ENCODE measurements around the gene SMPD2. TPM values are rescaled to one million over a fixed set of nuclear protein-coding genes. Genes with fewer than 3 reads are reported as not detected.

Gene SMPD2
- total RNA-seq, 1 experiment from 2014 or later, result 14.7 TPM

DNA sequence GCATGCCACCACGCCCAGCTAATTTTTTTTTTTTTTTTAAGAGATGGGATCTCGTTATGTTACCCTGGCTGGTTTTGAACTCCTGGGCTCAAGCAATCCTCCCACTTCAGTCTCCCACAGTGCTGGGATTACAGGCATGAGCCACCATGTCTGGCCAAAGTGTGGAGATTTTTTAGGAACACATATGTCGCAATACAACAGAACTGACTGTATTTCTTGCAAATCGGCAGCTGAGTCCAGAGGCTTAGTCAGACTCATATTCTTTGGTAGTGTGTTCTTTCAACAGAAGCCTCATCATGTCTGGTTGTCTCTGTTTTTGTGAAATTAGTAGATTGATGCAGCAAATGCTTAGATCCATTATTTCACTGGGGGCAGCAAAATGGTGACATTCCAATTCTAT lies 34.3 kb upstream of the SMPD2 start (continued):
- TF ChIP-seq EZH2 (IDR thresholded peaks at IDR 0.05), result no peak
- TF ChIP-seq POLR2AphosphoS5 (IDR thresholded peaks at IDR 0.05; ENCODE audit: low read depth, low read length), result no peak

DNA sequence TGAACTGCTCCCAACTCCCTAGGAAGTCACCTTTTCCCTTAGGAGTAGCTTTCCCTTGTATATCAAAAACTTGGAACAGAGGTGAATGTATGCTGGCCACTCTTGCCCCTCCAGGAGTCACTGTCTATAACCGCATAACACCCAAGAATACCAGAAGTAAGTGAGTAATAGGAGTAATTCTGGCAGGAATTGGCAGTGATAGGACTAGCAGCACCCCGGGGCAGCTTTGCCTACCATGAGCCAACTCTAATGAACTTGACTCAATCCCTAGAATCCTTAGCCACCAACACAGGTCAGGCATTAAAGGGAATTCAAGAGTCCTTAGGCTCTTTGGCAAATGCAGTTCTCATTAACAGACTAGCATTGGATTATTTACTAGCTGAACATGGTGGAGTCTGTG lies 29.5 kb upstream of the SMPD2 start:
- ATAC-seq (no peak), DNase-seq (ENCODE audit: low read depth, low spot score) (no peak)
- Histone ChIP-seq H3K9me2 (ENCODE audit: insufficient read depth) (no peaks in the 10 kb centered on the region), H3K4me1 (ENCODE audit: control insufficient read depth in 1 of 2, insufficient read depth in 2 of 2, low read length in 2 of 2) (no peaks in the 10 kb centered on the region), H3K27ac (ENCODE audit: low read depth, low read length) (no peak overlapping the region), H3K36me3 (ENCODE audit: control insufficient read depth in 1 of 2, insufficient read depth in 2 of 2, low read length in 2 of 2) (no peaks in the 10 kb centered on the region), H3K79me2 (ENCODE audit: insufficient read depth, low read length) (no peaks in the 10 kb centered on the region), H4K20me1 (ENCODE audit: insufficient read depth) (no peaks in the 10 kb centered on the region), H2AFZ (ENCODE audit: low read depth, low read length, poor library complexity, severe bottlenecking) (no peak overlapping the region), H3K9ac (ENCODE audit: low read length) (no peak overlapping the region), H3K27me3 (ENCODE audit: insufficient read depth, low read length) (no peaks in the 10 kb centered on the region), H3K4me2 (ENCODE audit: low read length) (no peak overlapping the region), H3K4me3 (replicated peaks in 1 of 2; ENCODE audit: low read depth in 1 of 2, low read length in 2 of 2) (no peak overlapping the region), H3K9me3 (ENCODE audit: control insufficient read depth in 1 of 2, insufficient read depth in 1 of 2, low read depth in 1 of 2, low read length in 2 of 2) (no peaks in the 10 kb centered on the region)
- ChIA-PET CTCF (interaction anchor here (1.0 kb wide), 1 partner anchor 14 kb away, joined by 3 read pairs; no protein-coding TSS in a partner anchor), POLR2A (no interaction called here), RAD21 (ENCODE audit: low non-redundant PET in 1 of 2, low total read pairs in 2 of 2, uncharacterized antibody in 2 of 2, unreplicated experiment in 2 of 2) (no interaction called here)
- TF ChIP-seq EZH2 (IDR thresholded peaks at IDR 0.05) (no peak), TCF7L2 (IDR thresholded peaks at IDR 0.05; ENCODE audit: borderline replicate concordance, extremely low read depth, insufficient read depth, insufficient read length) (no peak), EGR1 (IDR thresholded peaks at IDR 0.05; ENCODE audit: low read depth) (no peak)
- TF ChIP-seq, protein P1, sequence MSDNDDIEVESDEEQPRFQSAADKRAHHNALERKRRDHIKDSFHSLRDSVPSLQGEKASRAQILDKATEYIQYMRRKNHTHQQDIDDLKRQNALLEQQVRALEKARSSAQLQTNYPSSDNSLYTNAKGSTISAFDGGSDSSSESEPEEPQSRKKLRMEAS (IDR thresholded peaks at IDR 0.05), result no peak
- TF ChIP-seq, protein P2, sequence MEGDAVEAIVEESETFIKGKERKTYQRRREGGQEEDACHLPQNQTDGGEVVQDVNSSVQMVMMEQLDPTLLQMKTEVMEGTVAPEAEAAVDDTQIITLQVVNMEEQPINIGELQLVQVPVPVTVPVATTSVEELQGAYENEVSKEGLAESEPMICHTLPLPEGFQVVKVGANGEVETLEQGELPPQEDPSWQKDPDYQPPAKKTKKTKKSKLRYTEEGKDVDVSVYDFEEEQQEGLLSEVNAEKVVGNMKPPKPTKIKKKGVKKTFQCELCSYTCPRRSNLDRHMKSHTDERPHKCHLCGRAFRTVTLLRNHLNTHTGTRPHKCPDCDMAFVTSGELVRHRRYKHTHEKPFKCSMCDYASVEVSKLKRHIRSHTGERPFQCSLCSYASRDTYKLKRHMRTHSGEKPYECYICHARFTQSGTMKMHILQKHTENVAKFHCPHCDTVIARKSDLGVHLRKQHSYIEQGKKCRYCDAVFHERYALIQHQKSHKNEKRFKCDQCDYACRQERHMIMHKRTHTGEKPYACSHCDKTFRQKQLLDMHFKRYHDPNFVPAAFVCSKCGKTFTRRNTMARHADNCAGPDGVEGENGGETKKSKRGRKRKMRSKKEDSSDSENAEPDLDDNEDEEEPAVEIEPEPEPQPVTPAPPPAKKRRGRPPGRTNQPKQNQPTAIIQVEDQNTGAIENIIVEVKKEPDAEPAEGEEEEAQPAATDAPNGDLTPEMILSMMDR (IDR thresholded peaks at IDR 0.05 in 2 of 3, conservative IDR thresholded peaks at IDR 0.05 in 1 of 3; ENCODE audit: borderline replicate concordance in 1 of 3, insufficient read depth in 1 of 3, low read depth in 2 of 3, low read length in 2 of 3), result no peak
- intact Hi-C loops (cut with micrococcal nuclease), result no loop called here
- no TSS peak for BruUV-seq (replicated peaks)

Data from HCT116 (cell line).